Transverse colon (tissue), 4 donors: ENCODE measurements around the gene HNF1A. TPM values are rescaled to one million over a fixed set of nuclear protein-coding genes. Genes with fewer than 3 reads are reported as not detected.

ENCODE experiments used
- DNase-seq: peaks from one replicate; pipeline ENCODE4 v3.0.0-alpha.2; 2019
- H3K27ac ChIP-seq, 4 donors: fragments of 200-600 bp; sonication (generic); 2 replicates each; pipeline ENCODE4 v1.5.1; 2016 to 2018; ENCODE audit warnings: inconsistent platforms in 4 of 4
- H3K27me3 ChIP-seq: fragments of 200-600 bp; sonication (generic); 2 replicates; pipeline ENCODE4 v1.5.1; 2017; ENCODE audit warnings: inconsistent platforms
- H3K36me3 ChIP-seq, 4 donors: fragments of 200-600 bp; sonication (generic); 2 replicates each; pipeline ENCODE4 v1.5.1; 2017 to 2019; ENCODE audit warnings: inconsistent platforms in 4 of 4
- H3K4me1 ChIP-seq, 4 donors: fragments of 200-600 bp; sonication (generic); 2 replicates each; pipeline ENCODE4 v1.5.1; 2017 to 2020; ENCODE audit warnings: inconsistent platforms in 4 of 4
- H3K4me3 ChIP-seq, 4 donors: fragments of 200-600 bp; sonication (generic); 1 replicate in 1 of 4; 2 replicates in 3 of 4; pipeline versions ENCODE4 v1.5.1 to v1.6.1; 2017 to 2019; ENCODE audit warnings: inconsistent platforms in 4 of 4
- H3K9me3 ChIP-seq, 2 donors: fragments of 200-600 bp; sonication (generic); 2 replicates each; pipeline ENCODE4 v1.5.1; 2017 to 2019; ENCODE audit warnings: inconsistent platforms in 2 of 2
- CTCF ChIP-seq, 5 experiments: fragments of 200-600 bp in 3 of 5; fragments of 450-650 bp in 2 of 5; sonication (generic) in 3 of 5; IDR thresholded peaks; 1 replicate in 2 of 5; 2 replicates in 3 of 5; pipeline ENCODE4 v1.5.1; 2016 to 2017; ENCODE audit warnings: antibody characterized with exemption in 5 of 5, inconsistent platforms in 3 of 5, mild to moderate bottlenecking in 2 of 5, moderate library complexity in 1 of 5
- EP300 ChIP-seq: sonication (generic); formaldehyde crosslinking; IDR thresholded peaks from one replicate; pipeline ENCODE4 v1.6.1; 2017; ENCODE audit warnings: antibody characterized with exemption, low read depth
- POLR2A ChIP-seq: fragments of 450-650 bp; IDR thresholded peaks from one replicate; pipeline ENCODE4 v1.6.1; 2016; ENCODE audit warnings: antibody characterized with exemption, mild to moderate bottlenecking, moderate library complexity
- POLR2AphosphoS5 ChIP-seq, 3 donors: sonication (generic); formaldehyde crosslinking; IDR thresholded peaks; one replicate each; pipeline ENCODE4 v1.6.1; 2016; ENCODE audit warnings: antibody characterized with exemption in 3 of 3
- WGBS, 2 donors: methylation state at CpG; one replicate each; pipeline ENCODE4 v1.1.5; 2018; ENCODE audit warnings: low coverage in 1 of 2; 5-methylcytosine and 5-hydroxymethylcytosine counted together
- in situ Hi-C, 4 donors: fragments of 200-750 bp; cut with MboI; loops; one replicate each; pipeline versions ENCODE4 v1.15.0 to v1.15.1; 2017; ENCODE audit warnings: low sequenced_read_pairs in 3 of 4, low pct_ligation_motif_present in 1 of 4, low pct_unique_long_range_greater_than_20kb in 1 of 4
- intact Hi-C: fragments of 100-400 bp; cut with DNase I; formaldehyde crosslinking; loops from one replicate; pipeline ENCODE4 v1.15.1; 2023; ENCODE audit warnings: low total_unique reads
- total RNA-seq, 4 donors: library from RNA; depleted of rRNA; stranded (reverse); fragments of >200 nt; gene quantifications; one replicate each; pipeline ENCODE4 v1.1.0, GENCODE V29; 2016

The HNF1A gene
- total RNA-seq, 4 donors from 2014 or later = 16.5 to 71.4 (median 23.6) TPM

- DNase-seq = no peak
- Histone ChIP-seq H3K27me3 (no peaks in the 10 kb centered on the region), H3K4me3 (peak overlapping the region; percentile 0 to 58 (median 52)), H3K4me1 (peaks cover 0 to 46% (median 22%) of the 10 kb centered on the region in 4 donors), H3K9me3 (no peaks in the 10 kb centered on the region), H3K36me3 (peaks cover 0 to under 1% (median 0%) of the 10 kb centered on the region in 4 donors), H3K27ac (peak overlapping the region; percentile 83 to 93 (median 89))
- intact Hi-C loops = no loop called here
- TF ChIP-seq EP300 = no peak
- peak in 1 of 5 experiments; percentile 16 for TF ChIP-seq CTCF (IDR thresholded peaks at IDR 0.05)
- in situ Hi-C loops = no loop called here
- WGBS, 2 donors = 40 to 48% methylated on average over 2 to 10 of the region's 10 CpGs
Measured at GRCh38 chr12:120979220-120979861, 998 bp downstream of the HNF1A start.

DNA sequence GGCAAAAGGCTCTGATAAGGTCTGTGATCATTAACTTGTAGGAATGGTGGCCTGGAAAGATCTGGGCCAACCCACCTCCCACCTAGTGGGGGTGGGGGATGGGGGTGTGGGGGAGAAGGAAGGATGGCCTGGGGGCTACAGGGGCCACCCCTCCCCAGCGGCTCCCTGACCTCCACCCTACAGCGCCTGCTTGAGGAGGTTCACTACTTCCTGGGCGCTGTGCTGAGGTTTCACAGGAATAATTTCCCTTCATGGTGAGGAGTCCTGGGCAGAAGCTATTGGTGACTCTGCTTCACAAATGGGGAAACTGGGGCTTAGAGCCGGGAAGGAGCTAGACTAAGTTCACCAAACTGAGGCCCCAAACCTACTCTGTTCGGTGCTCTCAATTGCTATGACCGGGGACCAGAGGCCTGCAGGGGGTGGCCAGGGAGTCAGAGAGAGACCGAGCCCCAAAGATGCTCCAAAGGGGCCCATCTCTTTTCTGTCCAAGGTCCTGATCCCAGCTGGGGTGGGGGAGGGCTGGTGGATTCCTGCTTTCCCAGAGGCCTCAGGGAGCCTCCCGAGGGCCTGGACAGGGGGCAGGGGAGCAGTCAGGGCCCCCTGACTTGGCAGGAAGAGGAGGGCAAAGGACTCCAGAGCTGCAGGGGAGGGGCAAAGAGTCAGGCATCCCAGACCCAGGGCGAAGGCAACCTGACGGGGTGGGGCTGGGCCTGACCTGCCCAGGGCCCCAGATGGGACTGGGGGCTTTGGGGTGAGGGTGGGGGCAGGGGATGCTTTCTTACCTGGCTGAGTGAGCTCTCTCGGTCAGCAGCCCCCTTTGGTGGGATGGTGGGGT lies 1.7 kb downstream of the HNF1A start:
- H3K36me3 ChIP-seq = no peaks in the 10 kb centered on the region
- H3K9me3 ChIP-seq = no peaks in the 10 kb centered on the region
- intact Hi-C loops (no loop called here), in situ Hi-C loops (no loop called here)
- H3K4me1 ChIP-seq = peaks cover 0 to 53% (median 25%) of the 10 kb centered on the region in 4 donors
- H3K27me3 ChIP-seq = no peaks in the 10 kb centered on the region
- H3K4me3 ChIP-seq = peak overlapping the region; percentile 16 to 58 (median 52)
- peak; percentile 68 for DNase-seq
- TF ChIP-seq CTCF (IDR thresholded peaks at IDR 0.05) = no peak
- no peak for TF ChIP-seq EP300
- TF ChIP-seq POLR2A = no peak
- no peak for TF ChIP-seq POLR2AphosphoS5 (IDR thresholded peaks at IDR 0.05)
- WGBS, 2 donors = 42% methylated on average over 11 of the region's 11 CpGs; no CpG with 5 or more reads in 1 of the 2 donors
- H3K27ac ChIP-seq = peak overlapping the region; percentile 83 to 93 (median 89)

- Histone ChIP-seq H3K36me3 (no peaks in the 10 kb centered on the region), H3K27ac (peak overlapping the region; percentile 83 to 93 (median 89)), H3K27me3 (no peaks in the 10 kb centered on the region), H3K4me1 (peaks cover 0 to 57% (median 27%) of the 10 kb centered on the region in 4 donors), H3K9me3 (no peaks in the 10 kb centered on the region), H3K4me3 (peak overlapping the region in 3 of 4 donors; percentile 49 to 58 (median 56))
- in situ Hi-C loops = no loop called here
- peak; percentile 71 for DNase-seq
- intact Hi-C loops = no loop called here
- 37 to 49% methylated on average over 6 to 13 of the region's 13 CpGs for WGBS, 2 donors
- TF ChIP-seq CTCF (IDR thresholded peaks at IDR 0.05) (no peak), POLR2AphosphoS5 (IDR thresholded peaks at IDR 0.05) (peak in 2 of 3 donors; percentile 54 to 62), POLR2A (peak; percentile 73), EP300 (no peak)
Measured at GRCh38 chr12:120980800-120981368, 2.5 kb downstream of the HNF1A start.

DNA sequence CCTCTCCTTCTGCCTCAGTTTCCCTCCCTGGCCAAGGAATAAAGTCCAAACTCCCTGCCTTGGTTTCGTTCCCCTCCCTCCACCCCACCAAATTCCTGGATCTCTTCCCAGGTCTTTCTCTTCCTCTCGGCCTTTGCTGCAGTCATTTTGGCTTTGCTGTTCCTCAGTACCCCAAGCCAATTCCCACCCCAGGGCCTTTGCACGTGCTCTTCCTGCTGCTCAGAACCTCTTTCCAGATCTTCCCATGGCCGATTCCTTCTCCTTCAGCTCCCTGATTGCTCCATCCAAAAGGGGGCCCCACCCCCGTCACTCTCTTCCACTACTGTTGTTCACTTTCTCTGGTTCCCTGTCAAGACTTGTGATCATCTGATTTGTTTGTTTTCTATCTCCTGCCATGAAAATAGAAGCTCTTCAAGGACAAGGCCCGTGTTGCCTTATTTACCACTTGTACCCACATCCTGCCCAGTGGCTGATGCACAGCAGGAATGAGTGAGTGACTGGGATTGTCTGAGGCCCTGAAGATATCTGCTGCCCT lies 3.1 kb downstream of the HNF1A start:
- H3K4me1 ChIP-seq = peaks cover 0 to 55% (median 27%) of the 10 kb centered on the region in 4 donors
- WGBS, 2 donors = 37 to 43% methylated on average over 6 of the region's 6 CpGs
- H3K27me3 ChIP-seq = no peaks in the 10 kb centered on the region
- TF ChIP-seq CTCF (IDR thresholded peaks at IDR 0.05) (no peak), POLR2AphosphoS5 (IDR thresholded peaks at IDR 0.05) (no peak), EP300 (no peak), POLR2A (no peak)
- peak overlapping the region; percentile 83 to 93 (median 89) for H3K27ac ChIP-seq
- no peaks in the 10 kb centered on the region for H3K9me3 ChIP-seq
- DNase-seq = no peak
- H3K36me3 ChIP-seq = no peaks in the 10 kb centered on the region
- intact Hi-C loops (no loop called here), in situ Hi-C loops (no loop called here)
- H3K4me3 ChIP-seq = peak overlapping the region in 1 of 4 donors; percentile 56
